Measurements from ENCODE around the gene TNPO3.

The TNPO3 gene

DNA sequence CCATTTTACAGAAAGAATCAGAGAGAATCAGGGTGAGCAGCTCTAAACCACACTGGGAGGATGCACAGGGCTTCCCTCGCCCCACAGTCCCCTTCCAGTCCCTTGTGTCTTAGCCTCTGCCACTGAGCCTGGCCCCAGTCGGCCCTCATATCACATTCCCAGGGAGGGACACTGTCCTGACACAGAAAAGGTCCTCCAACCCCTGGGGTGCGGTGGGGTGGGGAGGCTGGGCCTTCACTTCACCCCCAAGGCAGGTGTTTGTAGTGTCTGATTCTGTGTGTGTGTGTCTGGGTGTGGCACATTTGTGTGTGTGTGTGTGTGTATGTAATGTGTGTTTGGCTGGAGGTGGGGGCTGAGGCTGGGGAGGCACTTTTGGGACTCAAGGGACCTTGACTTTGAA, 142.6 kb downstream of the TNPO3 start:
- no peak for DNase-seq (ENCODE audit: low read depth)
- H3K4me3 ChIP-seq (ENCODE audit: low read depth, low read length), result no peak overlapping the region
- TF ChIP-seq, protein P1, sequence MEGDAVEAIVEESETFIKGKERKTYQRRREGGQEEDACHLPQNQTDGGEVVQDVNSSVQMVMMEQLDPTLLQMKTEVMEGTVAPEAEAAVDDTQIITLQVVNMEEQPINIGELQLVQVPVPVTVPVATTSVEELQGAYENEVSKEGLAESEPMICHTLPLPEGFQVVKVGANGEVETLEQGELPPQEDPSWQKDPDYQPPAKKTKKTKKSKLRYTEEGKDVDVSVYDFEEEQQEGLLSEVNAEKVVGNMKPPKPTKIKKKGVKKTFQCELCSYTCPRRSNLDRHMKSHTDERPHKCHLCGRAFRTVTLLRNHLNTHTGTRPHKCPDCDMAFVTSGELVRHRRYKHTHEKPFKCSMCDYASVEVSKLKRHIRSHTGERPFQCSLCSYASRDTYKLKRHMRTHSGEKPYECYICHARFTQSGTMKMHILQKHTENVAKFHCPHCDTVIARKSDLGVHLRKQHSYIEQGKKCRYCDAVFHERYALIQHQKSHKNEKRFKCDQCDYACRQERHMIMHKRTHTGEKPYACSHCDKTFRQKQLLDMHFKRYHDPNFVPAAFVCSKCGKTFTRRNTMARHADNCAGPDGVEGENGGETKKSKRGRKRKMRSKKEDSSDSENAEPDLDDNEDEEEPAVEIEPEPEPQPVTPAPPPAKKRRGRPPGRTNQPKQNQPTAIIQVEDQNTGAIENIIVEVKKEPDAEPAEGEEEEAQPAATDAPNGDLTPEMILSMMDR (IDR thresholded peaks at IDR 0.05; ENCODE audit: insufficient read depth, low read depth, low read length, missing control alignments), result no peak

DNA sequence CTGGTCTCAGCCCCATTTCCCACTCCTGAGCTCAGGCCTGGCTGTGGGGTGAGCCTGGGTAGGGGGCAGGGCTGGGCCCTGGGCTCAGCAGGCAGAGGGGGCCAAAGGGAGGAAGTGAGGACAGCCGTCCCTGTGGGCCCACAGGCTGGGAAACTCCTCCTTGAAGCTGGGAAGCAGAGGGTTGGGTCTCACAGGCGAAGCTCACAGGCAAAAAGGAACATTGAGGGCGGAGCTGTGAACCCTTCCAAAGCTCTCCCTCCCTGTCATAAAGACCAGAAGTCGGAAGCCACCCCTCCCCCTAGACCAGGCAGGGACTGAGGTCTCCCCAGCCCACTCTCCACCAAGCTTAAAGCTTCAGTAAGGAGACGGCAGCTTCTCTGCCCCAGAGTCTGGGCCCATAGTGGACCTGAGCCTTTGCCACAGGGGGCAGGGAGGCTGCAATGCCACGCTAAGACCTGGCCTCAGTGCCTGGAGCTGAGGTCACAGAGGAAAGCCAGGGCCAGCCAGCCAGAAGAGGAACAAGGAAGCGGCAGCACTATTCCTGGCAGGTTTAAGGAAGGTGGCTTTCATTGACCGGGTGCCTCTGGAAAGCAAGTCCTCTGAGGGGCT, 143.4 kb downstream of the TNPO3 start:
- DNase-seq (ENCODE audit: low read depth), result no peak
- no peak overlapping the region for H3K4me3 ChIP-seq (ENCODE audit: low read depth, low read length)
- TF ChIP-seq, protein P1 (IDR thresholded peaks at IDR 0.05; ENCODE audit: insufficient read depth, low read depth, low read length, missing control alignments), result no peak

GRCh38 chr7:128910569-128910945, 144.4 kb downstream of the TNPO3 start, which contains the start of gene KCP:
Gene KCP (minus strand): TSS chr7:128910709. CDS start chr7:128910676, 33 bp downstream.
- TF ChIP-seq, protein P1 (IDR thresholded peaks at IDR 0.05; ENCODE audit: insufficient read depth, low read depth, low read length, missing control alignments), result no peak

DNA sequence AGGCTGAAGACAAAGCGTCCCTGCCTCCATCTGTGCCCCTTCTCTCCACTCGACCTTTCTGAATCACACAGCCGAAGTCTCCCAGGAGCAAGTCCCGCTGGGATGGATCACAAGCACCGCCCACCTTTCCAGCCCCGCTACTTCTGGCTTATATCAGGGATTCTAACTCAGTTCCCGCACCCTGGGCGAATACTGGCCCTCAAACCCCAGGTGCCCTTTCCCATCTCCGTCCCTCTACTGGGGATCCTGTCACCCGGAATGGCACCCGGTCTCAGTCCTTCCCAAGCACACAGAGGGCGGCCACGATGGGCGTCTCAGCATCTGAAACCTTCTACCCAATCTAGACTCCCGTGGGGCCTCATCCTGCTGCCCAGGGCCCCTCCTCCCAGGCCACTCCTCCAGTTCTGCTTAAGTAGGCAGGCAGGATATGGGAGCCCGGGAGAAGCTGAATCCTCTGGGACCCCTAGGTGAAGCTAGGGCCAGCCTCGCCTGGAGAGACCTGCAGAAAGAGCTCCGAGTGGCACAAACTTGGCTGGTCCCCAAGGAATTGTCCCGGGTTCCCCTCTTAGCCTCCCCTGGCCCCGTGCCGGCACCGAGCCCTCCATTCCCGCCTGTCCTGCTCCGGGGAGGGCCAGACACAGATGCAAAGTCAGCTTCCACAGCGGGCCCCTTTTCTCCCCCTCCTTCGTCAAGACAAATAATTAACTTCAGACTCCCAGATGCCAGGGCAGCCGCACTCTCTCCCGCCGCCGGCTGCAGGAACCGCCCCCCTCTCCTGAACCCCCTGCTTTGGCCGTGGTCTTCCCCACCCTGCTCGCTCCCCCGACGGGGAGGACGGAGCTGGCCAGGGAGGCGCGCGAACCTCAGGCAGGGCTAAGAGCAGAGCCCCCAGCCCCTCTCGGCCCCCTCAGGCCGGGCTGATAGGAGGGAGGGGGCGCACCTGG, 145.0 kb downstream of the TNPO3 start:
- no peak overlapping the region for H3K4me3 ChIP-seq (ENCODE audit: low read depth, low read length)
- TF ChIP-seq, protein P1 (IDR thresholded peaks at IDR 0.05; ENCODE audit: insufficient read depth, low read depth, low read length, missing control alignments), result no peak
- no peak for DNase-seq (ENCODE audit: low read depth)

More at GRCh38 chr7:128910569-128910945, 144.4 kb downstream of the TNPO3 start, which contains the start of gene KCP:
- H3K4me3 ChIP-seq (ENCODE audit: low read depth, low read length), result no peak within 1 kb of the TSS
- no peak for DNase-seq (ENCODE audit: low read depth)

GRCh38 chr7:128908750-128909624, 145.9 kb downstream of the TNPO3 start:
- no peak for DNase-seq (ENCODE audit: low read depth)
- no peak overlapping the region for H3K4me3 ChIP-seq (ENCODE audit: low read depth, low read length)
- TF ChIP-seq, protein P1 (IDR thresholded peaks at IDR 0.05; ENCODE audit: insufficient read depth, low read depth, low read length, missing control alignments), result no peak

DNA sequence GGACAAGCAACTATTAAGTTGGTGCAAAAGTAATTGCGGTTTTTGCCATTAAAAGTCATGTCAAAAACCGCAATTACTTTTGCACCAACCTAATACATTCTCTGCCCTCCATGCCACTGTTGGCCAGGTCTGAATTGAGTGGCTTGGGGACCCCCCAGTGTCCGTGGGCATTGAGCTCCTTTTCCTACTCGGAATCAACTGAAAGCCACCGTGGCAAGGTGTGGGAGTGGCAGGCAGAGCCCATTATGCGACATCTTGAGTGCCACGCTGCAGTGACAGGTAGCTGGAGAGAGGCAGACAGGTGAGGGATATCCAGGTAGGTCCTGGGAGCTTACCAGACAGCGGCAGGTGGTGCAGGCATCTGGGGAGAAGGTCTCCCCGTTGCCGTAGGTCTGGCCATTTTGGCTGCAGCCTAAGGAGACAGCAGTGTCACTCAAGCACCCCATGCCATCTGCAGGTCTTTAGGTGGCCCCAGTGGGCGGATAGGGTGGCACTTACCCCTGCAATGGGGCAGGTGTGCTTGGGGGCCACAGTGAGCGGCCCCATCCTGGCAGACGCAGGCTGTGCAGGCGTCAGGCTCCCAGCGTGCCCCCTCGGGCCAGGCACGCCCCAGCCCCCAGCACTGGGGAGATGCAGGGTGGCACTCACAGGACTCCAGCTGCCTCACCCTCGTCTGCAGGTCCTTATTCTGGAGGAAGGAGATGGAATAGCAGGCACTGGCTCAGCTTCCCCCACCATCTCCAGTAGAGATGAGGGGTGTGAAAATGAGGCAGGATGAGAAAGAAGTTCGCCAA, 147.9 kb downstream of the TNPO3 start:
- TF ChIP-seq, protein P1 (IDR thresholded peaks at IDR 0.05; ENCODE audit: insufficient read depth, low read depth, low read length, missing control alignments), result no peak
- no peak overlapping the region for H3K4me3 ChIP-seq (ENCODE audit: low read depth, low read length)
- no peak for DNase-seq (ENCODE audit: low read depth)
